HepG2 (cell line): ENCODE measurements around the gene GRK3. TPM values are rescaled to one million over a fixed set of nuclear protein-coding genes. Genes with fewer than 3 reads are reported as not detected.

Experiments used
- ETV6 ChIP-seq: sonication (generic); formaldehyde crosslinking; conservative IDR thresholded peaks from 2 replicates; pipeline ENCODE4 v1.4.0; 2020; ENCODE audit warnings: missing genetic modification reagents
- HNF4A ChIP-seq: sonication (generic); formaldehyde crosslinking; IDR thresholded peaks from 2 replicates; pipeline ENCODE4 v1.4.0; 2020; ENCODE audit warnings: missing genetic modification reagents
- HOMEZ ChIP-seq: IDR thresholded peaks from 2 replicates; pipeline ENCODE4 v1.6.1; 2016; ENCODE audit warnings: low read depth
- NCOA5 ChIP-seq: sonication (generic); formaldehyde crosslinking; IDR thresholded peaks from 2 replicates; pipeline ENCODE4 v1.4.0; 2020; ENCODE audit warnings: missing genetic modification reagents
- PBX3 ChIP-seq: sonication (generic); formaldehyde crosslinking; IDR thresholded peaks from 2 replicates; pipeline ENCODE4 v1.8.1; 2023; ENCODE audit warnings: missing genetic modification reagents, inconsistent platforms, borderline replicate concordance
- SRF ChIP-seq: IDR thresholded peaks from 2 replicates; pipeline ENCODE4 v1.6.1; 2011; ENCODE audit warnings: mild to moderate bottlenecking, low read depth, low read length, moderate library complexity
- SRSF9 ChIP-seq: fragments of 200-400 bp; formaldehyde crosslinking; IDR thresholded peaks from 2 replicates; pipeline ENCODE4 v1.6.1; 2018; ENCODE audit warnings: borderline replicate concordance, mild to moderate bottlenecking, low read depth, low read length; ENCODE audit not compliant: insufficient read depth, poor library complexity, severe bottlenecking
- SRY ChIP-seq: sonication (generic); formaldehyde crosslinking; IDR thresholded peaks from 2 replicates; pipeline ENCODE4 v1.8.0; 2022; ENCODE audit warnings: mild to moderate bottlenecking, missing genetic modification reagents
- SSRP1 ChIP-seq: IDR thresholded peaks from 2 replicates; pipeline ENCODE4 v1.6.1; 2016; ENCODE audit warnings: control low read depth
- TFDP2 ChIP-seq: sonication (generic); formaldehyde crosslinking; IDR thresholded peaks from 2 replicates; pipeline ENCODE4 v1.4.0; 2020; ENCODE audit warnings: missing genetic modification reagents
- ZNF460 ChIP-seq: sonication (generic); formaldehyde crosslinking; IDR thresholded peaks from 2 replicates; pipeline ENCODE4 v1.5.1; 2020; ENCODE audit warnings: missing genetic modification reagents, mild to moderate bottlenecking, borderline replicate concordance
- ZNF589 ChIP-seq: sonication (generic); formaldehyde crosslinking; conservative IDR thresholded peaks from 2 replicates; pipeline ENCODE4 v1.8.0; 2022; ENCODE audit warnings: mild to moderate bottlenecking, moderate library complexity, missing genetic modification reagents
- ZNF614 ChIP-seq: IDR thresholded peaks from 2 replicates; pipeline ENCODE4 v1.6.1; 2018; ENCODE audit warnings: missing biosample characterization, missing genetic modification reagents, inconsistent platforms, borderline replicate concordance
- ZNF629 ChIP-seq: sonication (generic); formaldehyde crosslinking; conservative IDR thresholded peaks from 2 replicates; pipeline ENCODE4 v1.5.0; 2020; ENCODE audit warnings: missing genetic modification reagents
- ZSCAN12 ChIP-seq: sonication (generic); formaldehyde crosslinking; IDR thresholded peaks from 2 replicates; pipeline ENCODE4 v1.9.0; 2021; ENCODE audit warnings: mild to moderate bottlenecking, missing genetic modification reagents
- polyA plus RNA-seq, 8 experiments: library from polyadenylated mRNA; depleted of rRNA in 3 of 8; stranded (reverse) in 7 of 8; unstranded in 1 of 8; fragments of >200 nt; fragmentation: Illumina TruSeq in 4 of 8; extraction: Trizol in 4 of 8; gene quantifications; 2 replicates each; pipeline versions ENCODE4 v1.2.1 to v1.2.3, GENCODE V29; 2011 to 2016; ENCODE audit warnings: low read depth in 4 of 8, missing spikeins in 1 of 8, mixed read lengths in 1 of 8; ENCODE audit not compliant: insufficient read depth in 1 of 8
- total RNA-seq, 5 experiments: library from RNA; depleted of rRNA; stranded (reverse); fragments of >200 nt; fragmentation: Illumina TruSeq; extraction: Trizol; gene quantifications; 2 replicates each; pipeline ENCODE4 v1.2.3, GENCODE V29; 2016; ENCODE audit warnings: low read depth in 1 of 5
- TF ChIP-seq, protein P1 (sequence below): sonication (generic); formaldehyde crosslinking; IDR thresholded peaks from 2 replicates; pipeline ENCODE4 v1.5.1; 2020; ENCODE audit warnings: mild to moderate bottlenecking, missing genetic modification reagents, moderate library complexity
- TF ChIP-seq, protein P2 (sequence below), 2 experiments: sonication (generic) in 1 of 2; formaldehyde crosslinking in 1 of 2; IDR thresholded peaks; 2 replicates each; pipeline versions ENCODE4 v1.4.0 to v1.6.1; 2016 to 2020; ENCODE audit warnings: borderline replicate concordance in 1 of 2, low read depth in 1 of 2, mild to moderate bottlenecking in 1 of 2, missing genetic modification reagents in 1 of 2
- TF ChIP-seq, protein P3 (sequence below): sonication (generic); formaldehyde crosslinking; IDR thresholded peaks from 2 replicates; pipeline ENCODE4 v1.5.0; 2020; ENCODE audit warnings: mild to moderate bottlenecking, missing genetic modification reagents

GRK3 gene
- total and polyA plus RNA-seq, 2 of the 13 experiments (the other 11 are each of a cell fraction or from before 2014, with no cell fraction given): 8.5 to 16.7 TPM

GRCh38 chr22:25666308-25666707 is 101.8 kb downstream of the GRK3 start (continued):
- TF ChIP-seq, protein P1, sequence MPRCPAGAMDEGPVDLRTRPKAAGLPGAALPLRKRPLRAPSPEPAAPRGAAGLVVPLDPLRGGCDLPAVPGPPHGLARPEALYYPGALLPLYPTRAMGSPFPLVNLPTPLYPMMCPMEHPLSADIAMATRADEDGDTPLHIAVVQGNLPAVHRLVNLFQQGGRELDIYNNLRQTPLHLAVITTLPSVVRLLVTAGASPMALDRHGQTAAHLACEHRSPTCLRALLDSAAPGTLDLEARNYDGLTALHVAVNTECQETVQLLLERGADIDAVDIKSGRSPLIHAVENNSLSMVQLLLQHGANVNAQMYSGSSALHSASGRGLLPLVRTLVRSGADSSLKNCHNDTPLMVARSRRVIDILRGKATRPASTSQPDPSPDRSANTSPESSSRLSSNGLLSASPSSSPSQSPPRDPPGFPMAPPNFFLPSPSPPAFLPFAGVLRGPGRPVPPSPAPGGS (CRISPR knock-in tag): no peak
- no peak for TF ChIP-seq SRY (CRISPR knock-in tag)
- peak; percentile 77 for TF ChIP-seq ZNF614
- TF ChIP-seq HNF4A (CRISPR knock-in tag): peak; percentile 99
- TF ChIP-seq HOMEZ (CRISPR knock-in tag): peak; percentile 91
- no peak for TF ChIP-seq ZNF589
- TF ChIP-seq, protein P2, sequence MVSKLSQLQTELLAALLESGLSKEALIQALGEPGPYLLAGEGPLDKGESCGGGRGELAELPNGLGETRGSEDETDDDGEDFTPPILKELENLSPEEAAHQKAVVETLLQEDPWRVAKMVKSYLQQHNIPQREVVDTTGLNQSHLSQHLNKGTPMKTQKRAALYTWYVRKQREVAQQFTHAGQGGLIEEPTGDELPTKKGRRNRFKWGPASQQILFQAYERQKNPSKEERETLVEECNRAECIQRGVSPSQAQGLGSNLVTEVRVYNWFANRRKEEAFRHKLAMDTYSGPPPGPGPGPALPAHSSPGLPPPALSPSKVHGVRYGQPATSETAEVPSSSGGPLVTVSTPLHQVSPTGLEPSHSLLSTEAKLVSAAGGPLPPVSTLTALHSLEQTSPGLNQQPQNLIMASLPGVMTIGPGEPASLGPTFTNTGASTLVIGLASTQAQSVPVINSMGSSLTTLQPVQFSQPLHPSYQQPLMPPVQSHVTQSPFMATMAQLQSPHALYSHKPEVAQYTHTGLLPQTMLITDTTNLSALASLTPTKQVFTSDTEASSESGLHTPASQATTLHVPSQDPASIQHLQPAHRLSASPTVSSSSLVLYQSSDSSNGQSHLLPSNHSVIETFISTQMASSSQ (IDR thresholded peaks at IDR 0.05; ENCODE audit: low read depth): no peak
- TF ChIP-seq, protein P2 (CRISPR knock-in tag; IDR thresholded peaks at IDR 0.05; ENCODE audit: borderline replicate concordance): peak; percentile 46; the same call in 1 of the 2 replicates
- no peak for TF ChIP-seq NCOA5 (CRISPR knock-in tag)
- no peak for TF ChIP-seq SRF
- peak; percentile 25; the same call in 1 of the 2 replicates for TF ChIP-seq ZNF629
- TF ChIP-seq, protein P3, sequence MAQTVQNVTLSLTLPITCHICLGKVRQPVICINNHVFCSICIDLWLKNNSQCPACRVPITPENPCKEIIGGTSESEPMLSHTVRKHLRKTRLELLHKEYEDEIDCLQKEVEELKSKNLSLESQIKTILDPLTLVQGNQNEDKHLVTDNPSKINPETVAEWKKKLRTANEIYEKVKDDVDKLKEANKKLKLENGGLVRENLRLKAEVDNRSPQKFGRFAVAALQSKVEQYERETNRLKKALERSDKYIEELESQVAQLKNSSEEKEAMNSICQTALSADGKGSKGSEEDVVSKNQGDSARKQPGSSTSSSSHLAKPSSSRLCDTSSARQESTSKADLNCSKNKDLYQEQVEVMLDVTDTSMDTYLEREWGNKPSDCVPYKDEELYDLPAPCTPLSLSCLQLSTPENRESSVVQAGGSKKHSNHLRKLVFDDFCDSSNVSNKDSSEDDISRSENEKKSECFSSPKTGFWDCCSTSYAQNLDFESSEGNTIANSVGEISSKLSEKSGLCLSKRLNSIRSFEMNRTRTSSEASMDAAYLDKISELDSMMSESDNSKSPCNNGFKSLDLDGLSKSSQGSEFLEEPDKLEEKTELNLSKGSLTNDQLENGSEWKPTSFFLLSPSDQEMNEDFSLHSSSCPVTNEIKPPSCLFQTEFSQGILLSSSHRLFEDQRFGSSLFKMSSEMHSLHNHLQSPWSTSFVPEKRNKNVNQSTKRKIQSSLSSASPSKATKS (CRISPR knock-in tag): 0 out of 2 replicates have a peak, but pooled peaks have one; percentile 28
- TF ChIP-seq SSRP1 (CRISPR knock-in tag): no peak
- TF ChIP-seq TFDP2: 0 out of 2 replicates have a peak, but pooled peaks have one; percentile 37
- no peak for TF ChIP-seq ZNF460 (CRISPR knock-in tag)
- TF ChIP-seq ETV6 (CRISPR knock-in tag): no peak
- no peak for TF ChIP-seq SRSF9
- TF ChIP-seq ZSCAN12 (CRISPR knock-in tag): no peak
- TF ChIP-seq PBX3 (CRISPR knock-in tag): no peak
